Mesodermal cell (in vitro differentiated cells): ENCODE data around the gene CNNM3. TPM values are rescaled to one million over a fixed set of nuclear protein-coding genes. Genes with fewer than 3 reads are reported as not detected.

Experiments used
- H3K27ac ChIP-seq: 2 replicates; pipeline ENCODE4 v1.7.0; 2013; ENCODE audit warnings: mild to moderate bottlenecking, low read depth, low read length, moderate library complexity; ENCODE audit not compliant: severe bottlenecking
- H3K36me3 ChIP-seq: 2 replicates; pipeline ENCODE4 v1.7.1; 2013; ENCODE audit warnings: mild to moderate bottlenecking, low read length, moderate library complexity; ENCODE audit not compliant: control insufficient read depth, insufficient read depth
- H3K4me1 ChIP-seq: one replicate; pipeline ENCODE4 v1.7.1; 2013; ENCODE audit warnings: mild to moderate bottlenecking, low read length; ENCODE audit not compliant: insufficient read depth, control insufficient read depth, poor library complexity, severe bottlenecking
- H3K4me3 ChIP-seq: 2 replicates; pipeline ENCODE4 v1.7.0; 2013; ENCODE audit warnings: low read length, control low read depth, mild to moderate bottlenecking; ENCODE audit not compliant: insufficient read depth, poor library complexity, severe bottlenecking; ENCODE audit errors: extremely low read depth
- H3K9me3 ChIP-seq: 2 replicates; pipeline ENCODE4 v1.7.1; 2013; ENCODE audit warnings: mild to moderate bottlenecking, low read length, moderate library complexity; ENCODE audit not compliant: control insufficient read depth
- WGBS, 2 experiments: methylation state at CpG; one replicate each; pipeline ENCODE4 v1.1.5; 2013; ENCODE audit warnings: missing lambda C conversion rate in 2 of 2; ENCODE audit not compliant: insufficient coverage in 2 of 2; 5-methylcytosine and 5-hydroxymethylcytosine counted together
- polyA plus RNA-seq, 2 experiments: library from polyadenylated mRNA; stranded (reverse); fragments of 50-300 nt; gene quantifications; one replicate each; pipeline ENCODE4 v1.2.3, GENCODE V29; 2013

The CNNM3 gene
- polyA plus RNA-seq (2013, experiment 1 of 2) = 10.5 TPM
- 8.6 TPM for polyA plus RNA-seq (2013, experiment 2 of 2)

- Histone ChIP-seq H3K36me3 (peaks cover 14% of the 10 kb centered on the region), H3K27ac (peak within 1 kb of the TSS; percentile 67)
- WGBS, 2 experiments = 0% methylated on average over 57 to 66 of the region's 103 CpGs
Observed at GRCh38 chr2:96816127-96816835, at the start of gene CNNM3. CNNM3 (plus strand) TSS chr2:96816268; CDS start chr2:96816278, 10 bp downstream.

GRCh38 chr2:96767135-96767871 is 48.8 kb upstream of the CNNM3 start:
- WGBS, 2 experiments = 95 to 97% methylated on average over 6 to 8 of the region's 9 CpGs
- H3K4me3 ChIP-seq = no peak overlapping the region
- no peaks in the 10 kb centered on the region for H3K36me3 ChIP-seq
- no peak overlapping the region for H3K27ac ChIP-seq
- H3K9me3 ChIP-seq = no peaks in the 10 kb centered on the region
- peaks cover 12% of the 10 kb centered on the region for H3K4me1 ChIP-seq

More at GRCh38 chr2:96816127-96816835, at the start of gene CNNM3:
- no peaks in the 10 kb centered on the region for H3K9me3 ChIP-seq
- H3K4me1 ChIP-seq = peaks cover 15% of the 10 kb centered on the region
- H3K4me3 ChIP-seq = peak within 1 kb of the TSS; percentile 61

- Histone ChIP-seq H3K4me1 (peaks cover 7% of the 10 kb centered on the region), H3K9me3 (no peaks in the 10 kb centered on the region), H3K36me3 (no peaks in the 10 kb centered on the region), H3K4me3 (no peak overlapping the region), H3K27ac (no peak overlapping the region)
- 90 to 97% methylated on average over 7 to 8 of the region's 8 CpGs for WGBS, 2 experiments
Observed at GRCh38 chr2:96768083-96768561, 47.9 kb upstream of the CNNM3 start.

GRCh38 chr2:96769814-96770213 is 46.3 kb upstream of the CNNM3 start:
- 88 to 94% methylated on average over 4 to 6 of the region's 7 CpGs for WGBS, 2 experiments
- H3K36me3 ChIP-seq = no peaks in the 10 kb centered on the region
- H3K9me3 ChIP-seq = no peaks in the 10 kb centered on the region
- H3K4me3 ChIP-seq = no peak overlapping the region
- no peaks in the 10 kb centered on the region for H3K4me1 ChIP-seq
- H3K27ac ChIP-seq = no peak overlapping the region

- Histone ChIP-seq H3K36me3 (no peaks in the 10 kb centered on the region), H3K9me3 (no peaks in the 10 kb centered on the region), H3K4me3 (no peak overlapping the region), H3K4me1 (no peaks in the 10 kb centered on the region), H3K27ac (no peak overlapping the region)
- WGBS, 2 experiments = 88 to 91% methylated on average over 20 to 25 of the region's 25 CpGs
Observed at GRCh38 chr2:96770442-96771202, 45.4 kb upstream of the CNNM3 start.

GRCh38 chr2:96771796-96772618 is 44.1 kb upstream of the CNNM3 start:
- H3K27ac ChIP-seq = no peak overlapping the region
- H3K4me1 ChIP-seq = no peaks in the 10 kb centered on the region
- no peaks in the 10 kb centered on the region for H3K9me3 ChIP-seq
- WGBS, 2 experiments = 94% methylated on average over 8 to 12 of the region's 20 CpGs
- no peaks in the 10 kb centered on the region for H3K36me3 ChIP-seq
- no peak overlapping the region for H3K4me3 ChIP-seq

GRCh38 chr2:96772903-96773671 is 43.0 kb upstream of the CNNM3 start:
- no peaks in the 10 kb centered on the region for H3K36me3 ChIP-seq
- H3K4me1 ChIP-seq = no peaks in the 10 kb centered on the region
- no peak overlapping the region for H3K4me3 ChIP-seq
- no peak overlapping the region for H3K27ac ChIP-seq
- no peaks in the 10 kb centered on the region for H3K9me3 ChIP-seq
- 96 to 98% methylated on average over 4 of the region's 12 CpGs for WGBS, 2 experiments

GRCh38 chr2:96773922-96774321 is 42.1 kb upstream of the CNNM3 start:
- H3K27ac ChIP-seq = no peak overlapping the region
- no peaks in the 10 kb centered on the region for H3K9me3 ChIP-seq
- no peaks in the 10 kb centered on the region for H3K4me1 ChIP-seq
- no peak overlapping the region for H3K4me3 ChIP-seq
- WGBS, 2 experiments = 83 to 100% methylated on average over 1 to 2 of the region's 7 CpGs
- no peaks in the 10 kb centered on the region for H3K36me3 ChIP-seq

GRCh38 chr2:96775160-96775559 is 40.9 kb upstream of the CNNM3 start:
- Histone ChIP-seq H3K4me3 (no peak overlapping the region), H3K27ac (no peak overlapping the region), H3K4me1 (no peaks in the 10 kb centered on the region), H3K36me3 (no peaks in the 10 kb centered on the region), H3K9me3 (no peaks in the 10 kb centered on the region)
- WGBS, 2 experiments = 33 to 43% methylated on average over 1 of the region's 1 CpG
